COLO829 (cell line): ENCODE measurements around the gene OLA1.

Experiments
- DNase-seq: peaks from one replicate; pipeline ENCODE4 v3.0.0; 2012; ENCODE audit warnings: low spot score

Gene OLA1

DNA sequence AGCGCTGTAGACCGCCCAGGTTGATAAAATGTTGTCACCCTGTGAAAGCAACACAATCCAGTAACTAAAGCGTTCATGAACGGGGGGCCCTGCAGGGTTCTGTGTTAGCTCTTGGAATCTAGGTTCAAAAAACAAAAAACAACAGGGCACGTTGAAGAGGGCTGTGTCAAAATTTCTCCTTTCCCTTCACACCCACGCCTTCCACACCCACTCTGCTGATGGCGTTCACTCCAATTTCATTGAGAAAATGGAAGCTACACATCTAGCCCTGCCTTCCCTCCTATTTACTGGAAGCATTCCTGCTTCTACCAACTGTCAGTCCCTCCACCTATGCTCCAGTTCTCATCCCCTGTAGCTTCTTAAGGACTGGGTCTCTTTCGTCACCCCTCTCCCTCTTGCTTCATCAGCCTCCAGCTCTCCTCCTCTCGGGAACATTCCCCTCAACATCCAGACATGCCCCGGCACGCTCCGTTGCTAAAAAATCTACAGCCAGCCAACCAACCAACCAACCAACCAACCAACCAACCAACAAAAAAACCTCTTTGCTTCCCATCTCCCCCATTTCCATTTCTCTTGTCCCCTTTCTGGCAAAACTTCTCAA is 184.7 kb downstream of the OLA1 start:
- DNase-seq = no peak

GRCh38 chr2:174062934-174063333 is 185.4 kb downstream of the OLA1 start:
- DNase-seq = no peak

DNA sequence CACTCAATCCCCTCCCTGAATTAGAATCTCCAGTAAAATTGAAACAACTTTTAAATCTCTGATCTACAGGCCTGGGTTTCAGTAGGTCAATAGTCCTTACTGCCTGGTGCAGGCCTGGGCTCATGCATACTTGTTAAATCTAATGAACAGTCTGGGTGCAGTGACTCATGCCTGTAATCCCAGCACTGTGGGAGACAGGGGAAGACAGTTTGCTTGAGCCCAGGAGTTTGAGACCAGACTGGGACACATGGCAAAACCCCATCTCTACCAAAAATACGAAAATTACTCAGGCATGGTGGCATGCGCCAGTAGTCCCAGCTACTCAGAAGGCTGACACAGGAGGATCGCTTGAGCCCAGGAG is 188.5 kb downstream of the OLA1 start:
- DNase-seq = no peak

GRCh38 chr2:174059178-174059883 is 189.0 kb downstream of the OLA1 start:
- peak; percentile 8 for DNase-seq

GRCh38 chr2:174058456-174058855 is 189.9 kb downstream of the OLA1 start:
- DNase-seq = no peak

DNA sequence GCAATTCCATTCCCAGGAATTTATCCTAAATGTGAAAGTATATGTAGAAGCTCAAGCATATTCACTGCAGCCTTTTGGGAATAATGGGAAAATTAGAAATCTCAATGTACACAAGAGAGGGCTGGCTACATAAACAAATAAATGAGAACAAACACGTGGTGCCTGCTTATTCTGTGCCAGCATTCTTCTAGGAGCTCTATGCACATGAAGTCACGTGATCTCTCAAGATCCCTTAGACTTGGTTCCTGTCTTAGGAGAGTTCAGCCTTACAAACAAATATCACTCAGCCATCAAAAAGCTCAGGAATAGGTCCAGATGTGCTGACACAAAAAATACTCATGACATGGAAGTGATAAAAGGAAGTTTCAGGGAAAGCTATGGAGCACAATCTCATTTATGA is 190.3 kb downstream of the OLA1 start:
- no peak for DNase-seq

DNA sequence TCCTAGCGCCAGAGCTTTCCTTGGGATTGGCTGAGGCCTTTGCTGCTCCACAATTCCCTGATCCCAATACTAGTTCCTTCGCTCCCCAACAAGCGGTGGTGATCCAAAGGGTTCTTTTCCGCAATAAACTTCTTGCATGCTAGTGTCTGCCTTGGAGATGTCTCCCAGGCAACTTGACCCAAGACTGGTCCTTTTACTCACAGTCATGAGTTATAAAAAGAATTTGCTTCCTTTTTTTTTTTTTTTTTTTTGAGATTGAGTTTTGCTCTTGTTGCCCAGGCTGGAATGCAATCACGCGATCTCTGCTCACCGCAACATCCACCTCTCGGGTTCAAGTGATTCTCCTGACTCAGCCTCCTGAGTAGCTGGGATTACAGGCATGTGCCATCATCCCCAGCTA is 193.4 kb downstream of the OLA1 start:
- peak; percentile 20 for DNase-seq

DNA sequence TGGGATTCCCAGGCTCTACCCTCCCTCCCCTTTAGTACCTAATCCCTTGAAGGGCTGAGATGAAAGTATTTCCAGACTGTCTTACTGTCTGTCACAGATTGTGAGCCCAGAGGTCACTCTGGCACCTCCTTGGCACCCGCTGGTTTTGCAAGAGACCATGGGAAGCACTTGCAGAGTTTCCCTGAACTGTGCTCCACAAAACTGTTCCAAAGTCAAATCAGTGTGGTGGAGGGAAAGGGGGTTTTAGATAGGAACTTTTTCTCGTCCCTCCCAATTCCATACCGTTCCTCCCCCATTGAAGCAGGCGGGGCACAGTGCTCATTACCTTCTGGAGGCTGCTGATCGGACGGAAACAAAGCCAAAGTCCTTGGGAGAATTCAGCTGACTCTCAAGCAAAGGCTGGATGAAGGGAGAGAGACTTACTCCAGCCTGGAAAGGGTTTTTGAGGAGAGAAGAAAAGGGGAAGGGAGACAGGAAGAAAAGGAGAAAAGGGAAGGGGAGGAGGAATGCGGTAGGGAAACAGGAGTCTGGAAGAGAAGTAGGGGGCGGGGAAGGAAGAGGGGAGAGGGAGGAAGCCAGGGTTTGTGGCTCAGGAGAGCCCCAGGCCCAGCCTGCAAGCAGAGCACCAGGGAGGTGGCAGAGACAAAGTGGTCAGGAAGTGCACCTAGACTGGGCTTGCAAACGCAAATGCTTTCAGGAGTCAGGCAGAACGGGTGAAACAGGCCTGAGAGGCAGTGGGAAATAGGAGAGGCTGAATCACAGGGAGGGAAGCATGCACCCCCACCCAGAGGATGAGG is 194.8 kb downstream of the OLA1 start:
- DNase-seq = no peak

DNA sequence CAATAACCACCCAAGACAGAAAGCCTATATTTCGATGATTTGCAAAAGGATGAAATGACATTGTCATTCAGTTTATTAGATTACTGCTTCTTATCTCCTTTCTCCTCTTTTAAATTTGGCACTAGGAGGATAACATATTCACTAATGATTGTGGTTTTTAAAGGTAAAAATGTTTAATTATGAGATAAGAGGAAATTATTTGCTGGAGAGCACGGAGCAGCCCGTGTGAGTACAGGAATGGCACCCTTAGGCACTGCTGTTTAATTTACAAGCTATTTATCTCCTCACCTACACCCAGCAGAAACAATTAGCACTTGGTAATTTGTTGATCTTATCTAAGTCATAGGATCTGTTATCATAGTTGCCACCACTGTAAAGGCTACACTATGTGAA is 195.8 kb downstream of the OLA1 start:
- no peak for DNase-seq

DNA sequence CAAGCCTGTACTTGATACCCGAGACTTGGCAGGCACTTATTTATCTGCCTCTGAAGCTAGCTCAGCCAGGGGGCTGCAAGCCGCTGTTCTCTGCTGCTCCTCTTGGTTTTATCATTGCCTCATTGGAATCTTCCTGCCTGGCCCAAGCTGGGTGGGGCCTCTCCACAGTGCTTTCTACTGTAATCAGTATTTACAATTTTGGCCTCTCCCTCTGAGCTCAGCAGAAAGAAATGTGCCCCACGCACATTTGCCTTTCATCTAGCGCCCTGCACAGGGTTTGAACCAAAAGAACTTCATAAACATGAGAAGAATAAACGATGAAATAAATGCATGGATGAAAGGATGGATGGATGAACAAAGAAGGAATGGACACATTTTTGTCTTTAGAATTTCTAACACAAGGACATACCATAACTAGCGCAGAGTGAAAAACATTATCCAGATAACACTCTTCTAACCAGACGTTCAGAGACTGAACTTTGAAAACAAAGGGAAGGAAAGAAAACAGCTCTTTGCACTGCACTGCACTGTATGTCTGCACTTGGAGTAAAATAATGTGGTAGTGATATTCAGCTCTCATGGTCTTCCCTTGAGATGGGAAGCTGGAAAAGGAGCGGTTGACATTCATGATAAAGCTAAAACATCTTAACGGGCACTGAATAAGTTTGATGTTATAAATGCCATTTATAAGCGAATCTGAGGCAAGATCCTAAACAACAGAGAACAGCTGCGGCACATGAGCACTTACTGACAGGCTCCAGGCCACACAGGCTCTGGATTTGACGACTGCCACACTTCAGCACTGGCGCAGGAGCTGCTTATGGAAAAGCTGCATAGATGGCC is 196.4 kb downstream of the OLA1 start:
- no peak for DNase-seq

DNA sequence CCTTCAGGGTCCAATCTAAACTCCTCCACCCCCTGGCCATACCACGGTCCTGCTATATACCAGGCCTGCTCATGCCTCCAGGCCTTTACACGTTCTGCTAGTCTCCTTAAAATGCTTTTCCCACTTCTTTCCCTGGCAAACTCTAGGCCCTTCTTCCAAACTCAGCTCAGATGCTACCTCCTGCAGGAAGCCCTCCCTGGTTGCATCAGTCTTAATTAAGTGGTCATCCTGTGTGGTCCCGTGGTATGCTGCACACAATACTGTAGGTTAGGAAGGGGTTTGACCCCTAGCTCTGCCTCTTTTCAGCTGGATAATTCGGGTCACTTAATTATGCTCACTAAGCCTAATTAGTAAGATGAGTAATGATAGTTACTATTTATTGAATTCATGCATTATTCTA is 197.3 kb downstream of the OLA1 start:
- no peak for DNase-seq

GRCh38 chr2:174049895-174050294 is 198.4 kb downstream of the OLA1 start:
- DNase-seq = no peak

GRCh38 chr2:174048243-174048642 is 200.1 kb downstream of the OLA1 start:
- no peak for DNase-seq

DNA sequence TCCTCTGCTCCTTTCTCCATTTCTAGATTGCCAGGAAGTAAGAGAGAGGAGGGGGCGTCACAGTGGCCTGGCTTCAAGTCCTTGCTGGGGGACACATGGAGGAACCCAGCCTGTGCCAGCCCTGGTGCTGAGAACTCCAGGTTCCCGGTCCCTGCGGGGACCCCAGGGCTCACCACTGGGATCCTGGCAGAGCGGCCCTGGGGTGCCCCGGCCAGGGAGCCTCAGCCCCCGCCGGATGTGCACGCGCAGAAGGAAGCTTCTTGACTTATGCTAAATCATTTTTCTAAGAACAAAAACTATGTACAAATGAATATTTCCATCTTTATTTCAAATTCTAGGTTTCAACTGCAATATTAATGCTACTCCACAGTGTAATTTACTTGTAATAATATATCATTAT is 200.6 kb downstream of the OLA1 start:
- DNase-seq = no peak

DNA sequence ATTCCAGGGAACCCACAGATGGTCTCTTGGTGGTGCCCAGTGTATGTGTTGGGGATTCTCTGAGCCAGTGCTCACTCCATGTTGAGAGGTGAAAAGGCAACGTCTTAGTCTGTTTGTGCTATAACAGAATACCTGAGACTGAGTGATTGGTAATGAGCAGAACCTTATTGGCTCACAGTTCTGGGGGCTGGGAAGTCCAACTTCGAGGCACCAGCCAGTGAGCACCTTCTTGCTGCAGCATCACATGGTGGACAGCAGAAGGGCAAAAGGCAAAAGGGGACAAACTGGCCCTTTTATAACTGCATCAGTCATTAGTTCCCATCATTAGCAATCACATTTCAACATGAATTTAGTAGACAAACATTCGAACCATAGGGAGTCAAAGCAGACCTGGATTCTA is 202.2 kb downstream of the OLA1 start:
- no peak for DNase-seq

DNA sequence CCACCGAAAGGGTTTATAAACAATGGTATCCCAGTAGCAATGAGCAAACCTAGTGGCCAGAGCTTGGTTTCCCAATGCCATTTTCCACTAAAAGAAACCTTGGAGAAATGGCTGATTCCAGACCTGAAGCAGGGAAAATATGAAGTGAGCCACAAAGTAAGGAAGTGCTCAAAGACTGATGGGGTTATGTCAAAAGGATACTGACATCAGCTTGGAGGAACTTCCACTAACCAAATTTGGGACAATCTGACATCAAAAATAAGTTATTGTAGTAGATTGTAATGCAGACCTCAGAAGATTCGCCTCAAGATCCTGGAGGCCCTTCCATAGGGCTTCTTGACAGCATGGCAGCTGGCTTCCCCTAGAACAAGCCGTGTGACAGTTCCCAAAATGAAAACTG is 203.8 kb downstream of the OLA1 start:
- DNase-seq = no peak

DNA sequence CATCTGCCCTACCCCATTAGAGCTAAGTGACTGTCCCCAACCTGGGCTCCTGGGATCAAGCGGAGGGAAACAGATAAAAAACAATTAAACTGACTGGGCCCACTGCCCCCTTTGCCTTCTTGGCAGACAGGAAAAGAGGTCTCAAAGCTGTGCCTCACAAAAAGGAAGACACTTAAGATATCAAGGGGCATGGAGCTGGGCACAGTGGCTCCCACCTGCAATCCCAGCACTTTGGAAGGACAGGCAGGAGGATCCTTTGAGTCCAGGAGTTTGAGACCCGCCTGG is 208.0 kb downstream of the OLA1 start:
- no peak for DNase-seq

- peak; percentile 85 for DNase-seq
Measured at GRCh38 chr2:174039551-174040416, 208.5 kb downstream of the OLA1 start.

DNA sequence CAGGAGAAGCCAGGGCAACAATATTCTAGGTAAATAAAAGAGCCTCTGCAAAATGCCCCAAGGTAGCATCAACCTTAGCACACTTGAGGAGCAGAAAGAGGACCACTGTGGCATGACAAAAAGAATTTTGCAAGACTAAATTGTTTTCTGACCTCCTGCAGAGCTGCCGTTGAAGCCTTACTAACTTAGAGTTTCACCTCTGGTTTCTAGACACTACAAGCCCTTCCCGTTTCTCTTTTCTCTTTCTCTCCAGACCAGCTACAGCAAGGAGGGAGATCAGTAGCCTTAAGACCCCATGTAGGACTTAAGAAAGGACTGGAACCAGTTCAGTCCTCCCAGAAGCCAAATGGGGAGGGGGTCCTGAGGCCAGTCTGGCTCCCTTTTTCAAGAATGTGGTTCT is 209.9 kb downstream of the OLA1 start:
- no peak for DNase-seq

DNA sequence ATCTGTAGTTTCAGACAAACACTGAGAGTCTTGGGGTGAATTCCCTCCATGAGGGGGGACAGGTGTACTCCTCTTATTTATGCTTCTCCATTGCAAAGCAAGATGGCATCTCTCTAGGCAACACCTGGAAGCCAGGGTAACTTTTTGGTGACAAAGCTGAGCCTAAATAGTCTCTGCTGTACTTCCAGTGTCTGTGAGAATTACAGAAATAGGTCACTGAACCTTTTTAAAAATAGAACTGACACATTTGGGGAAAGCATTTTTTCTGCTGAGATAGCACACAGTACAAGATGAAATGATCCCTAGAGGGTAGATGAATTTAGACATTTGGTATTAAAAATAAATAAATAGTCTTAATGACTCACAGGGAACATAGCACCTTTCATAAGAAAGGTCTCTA is 211.5 kb downstream of the OLA1 start:
- DNase-seq = no peak

DNA sequence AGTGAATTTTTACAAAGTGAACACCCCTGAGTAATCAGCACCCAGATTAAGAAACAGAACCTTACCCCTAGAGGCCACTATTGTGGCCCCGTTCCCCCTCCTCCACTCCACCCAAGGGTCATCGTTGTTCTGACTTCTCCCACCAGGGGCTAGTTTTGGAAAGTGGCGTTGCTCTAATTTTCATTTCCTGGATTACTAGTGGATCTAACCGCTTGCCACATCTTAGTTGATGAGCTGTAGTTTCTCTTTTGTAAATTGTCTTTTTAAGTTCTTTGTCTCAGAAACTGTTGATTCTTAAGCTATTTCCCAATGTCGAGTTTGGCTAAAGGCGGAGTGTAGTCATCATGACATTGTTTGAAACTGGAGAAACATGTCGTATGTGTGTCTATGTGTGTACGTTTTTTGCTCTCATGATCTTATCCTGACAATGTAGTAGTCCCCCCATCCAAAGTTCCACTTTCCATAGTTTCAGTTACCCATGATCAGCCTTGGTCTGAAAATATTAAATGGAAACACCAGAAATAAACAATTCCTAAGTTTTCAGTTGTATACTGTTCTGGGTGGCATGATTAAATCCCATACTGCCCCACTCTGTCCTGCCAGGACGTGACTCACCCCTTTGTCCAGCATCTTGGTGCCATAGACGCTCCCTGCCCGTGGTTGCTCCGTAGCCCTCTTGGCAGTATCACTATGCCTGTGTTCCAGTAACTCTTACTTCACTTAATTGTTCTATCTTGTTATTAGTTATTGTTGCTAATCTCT is 212.2 kb downstream of the OLA1 start:
- no peak for DNase-seq
